Tibial nerve (tissue), 4 donors: ENCODE measurements around the gene APLN.

Experiments
- CTCF ChIP-seq, 5 experiments: fragments of 200-600 bp in 3 of 5; fragments of 450-650 bp in 2 of 5; sonication (generic) in 3 of 5; IDR thresholded peaks; one replicate each; pipeline ENCODE4 v1.5.1; 2016 to 2019; ENCODE audit warnings: antibody characterized with exemption in 5 of 5, mild to moderate bottlenecking in 3 of 5, moderate library complexity in 2 of 5
- EP300 ChIP-seq, 2 donors: sonication (generic); formaldehyde crosslinking; IDR thresholded peaks; one replicate each; pipeline ENCODE4 v1.6.1; 2017; ENCODE audit warnings: antibody characterized with exemption in 2 of 2, mild to moderate bottlenecking in 1 of 2
- POLR2A ChIP-seq, 2 donors: fragments of 450-650 bp; IDR thresholded peaks; one replicate each; pipeline ENCODE4 v1.6.1; 2017; ENCODE audit warnings: antibody characterized with exemption in 2 of 2, mild to moderate bottlenecking in 2 of 2, moderate library complexity in 2 of 2

DNA sequence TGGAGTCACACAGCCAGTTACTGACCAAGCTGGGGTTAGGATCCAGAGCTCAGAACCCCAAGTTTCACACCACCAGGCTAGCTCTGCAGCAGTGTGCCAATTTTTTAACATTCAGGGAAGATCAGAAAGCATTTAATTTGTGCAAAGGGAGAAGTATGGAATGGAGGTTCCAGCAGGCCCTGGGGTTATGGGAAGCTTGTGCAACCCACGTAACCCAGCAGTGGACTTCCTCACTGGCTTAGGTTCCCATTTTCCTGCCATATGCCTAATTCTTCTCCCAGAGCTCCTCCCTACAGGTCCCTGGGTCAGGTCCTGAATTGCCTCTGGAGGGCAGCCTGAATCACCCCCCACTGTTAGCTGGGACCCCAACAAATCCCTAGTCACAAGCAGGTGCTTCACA, 14.0 kb downstream of the APLN start:
- TF ChIP-seq CTCF (IDR thresholded peaks at IDR 0.05) (no peak), EP300 (IDR thresholded peaks at IDR 0.05) (no peak), POLR2A (IDR thresholded peaks at IDR 0.05) (no peak)
